Measurements from ENCODE around the gene DZIP3. TPM values are rescaled to one million over a fixed set of nuclear protein-coding genes. Genes with fewer than 3 reads are reported as not detected.

DZIP3 gene, protein sequence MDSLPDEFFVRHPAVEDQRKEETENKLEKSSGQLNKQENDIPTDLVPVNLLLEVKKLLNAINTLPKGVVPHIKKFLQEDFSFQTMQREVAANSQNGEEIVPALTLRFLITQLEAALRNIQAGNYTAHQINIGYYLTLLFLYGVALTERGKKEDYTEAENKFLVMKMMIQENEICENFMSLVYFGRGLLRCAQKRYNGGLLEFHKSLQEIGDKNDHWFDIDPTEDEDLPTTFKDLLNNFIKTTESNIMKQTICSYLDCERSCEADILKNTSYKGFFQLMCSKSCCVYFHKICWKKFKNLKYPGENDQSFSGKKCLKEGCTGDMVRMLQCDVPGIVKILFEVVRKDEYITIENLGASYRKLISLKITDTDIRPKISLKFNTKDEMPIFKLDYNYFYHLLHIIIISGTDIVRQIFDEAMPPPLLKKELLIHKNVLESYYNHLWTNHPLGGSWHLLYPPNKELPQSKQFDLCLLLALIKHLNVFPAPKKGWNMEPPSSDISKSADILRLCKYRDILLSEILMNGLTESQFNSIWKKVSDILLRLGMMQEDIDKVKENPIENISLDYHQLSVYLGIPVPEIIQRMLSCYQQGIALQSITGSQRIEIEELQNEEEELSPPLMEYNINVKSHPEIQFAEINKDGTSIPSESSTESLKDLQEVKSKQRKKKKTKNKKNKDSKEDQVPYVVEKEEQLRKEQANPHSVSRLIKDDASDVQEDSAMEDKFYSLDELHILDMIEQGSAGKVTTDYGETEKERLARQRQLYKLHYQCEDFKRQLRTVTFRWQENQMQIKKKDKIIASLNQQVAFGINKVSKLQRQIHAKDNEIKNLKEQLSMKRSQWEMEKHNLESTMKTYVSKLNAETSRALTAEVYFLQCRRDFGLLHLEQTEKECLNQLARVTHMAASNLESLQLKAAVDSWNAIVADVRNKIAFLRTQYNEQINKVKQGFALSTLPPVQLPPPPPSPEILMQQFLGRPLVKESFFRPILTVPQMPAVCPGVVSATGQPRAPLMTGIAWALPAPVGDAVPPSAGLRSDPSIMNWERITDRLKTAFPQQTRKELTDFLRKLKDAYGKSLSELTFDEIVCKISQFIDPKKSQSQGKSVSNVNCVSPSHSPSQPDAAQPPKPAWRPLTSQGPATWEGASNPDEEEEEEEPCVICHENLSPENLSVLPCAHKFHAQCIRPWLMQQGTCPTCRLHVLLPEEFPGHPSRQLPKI
- 4.7 TPM in 2 replicates for total RNA-seq

GRCh38 chr3:108589081-108589997, at the start of gene DZIP3, which contains the start of gene CIP2A:
Gene DZIP3, plus strand, starts transcription at chr3:108589722. Its CDS starts 15,685 bp downstream, at chr3:108605407.
Gene CIP2A, minus strand, starts transcription at chr3:108589438. Its CDS starts 63 bp downstream, at chr3:108589375.

Other genes starting within 250 kb of the DZIP3 start
- 0.18 and 0.97 TPM in 2 replicates for gene MYH15, start 79.1 kb upstream of the DZIP3 start, total RNA-seq
- 6.6 and 6.9 TPM in 2 replicates for gene CIP2A, start 284 bp upstream of the DZIP3 start, total RNA-seq
- gene RETNLB, start 167.7 kb downstream of the DZIP3 start, total RNA-seq: not detected in 2 replicates
- gene TRAT1, start 233.1 kb downstream of the DZIP3 start, total RNA-seq: not detected in 2 replicates

Measured in cardiac atrium fibroblast (primary cell).